Keratinocyte (primary cell): ENCODE data around the gene LARGE1. TPM values are rescaled to one million over a fixed set of nuclear protein-coding genes. Genes with fewer than 3 reads are reported as not detected.
A peak's percentile ranks its signal among the peaks of the same experiment; 100 is the strongest.

Experiments used
- DNase-seq: peaks from one replicate; pipeline ENCODE4 v3.0.0-alpha.2; 2011; ENCODE audit warnings: low read depth, missing footprints, low spot score
- FAIRE-seq: peaks from 2 replicates; lab custom pipeline; 2011; peaks lifted over from hg19 to GRCh38; lab: Jason Lieb, UNC
- H2AFZ ChIP-seq: 2 replicates; pipeline ENCODE4 v1.6.0; 2012; ENCODE audit warnings: low read length, control low read depth, inconsistent platforms; ENCODE audit not compliant: control insufficient read depth
- H3K27ac ChIP-seq: 2 replicates; pipeline ENCODE4 v1.5.1; 2011; ENCODE audit warnings: low read length; ENCODE audit not compliant: control insufficient read depth, insufficient read depth
- H3K27me3 ChIP-seq: 3 replicates; pipeline ENCODE4 v1.6.0; 2011; ENCODE audit warnings: low read length; ENCODE audit not compliant: control insufficient read depth, insufficient read depth; ENCODE audit errors: extremely low read depth
- H3K36me3 ChIP-seq, 2 experiments: 2 replicates in 1 of 2; 3 replicates in 1 of 2; pipeline ENCODE4 v1.5.1; 2011; ENCODE audit warnings: low read length in 2 of 2, mild to moderate bottlenecking in 1 of 2; ENCODE audit not compliant: control insufficient read depth in 2 of 2, insufficient read depth in 2 of 2; ENCODE audit errors: extremely low read depth in 1 of 2
- H3K4me1 ChIP-seq: 3 replicates; pipeline ENCODE4 v1.5.1; 2011; ENCODE audit warnings: low read length; ENCODE audit not compliant: control insufficient read depth, insufficient read depth; ENCODE audit errors: extremely low read depth
- H3K4me2 ChIP-seq: 3 replicates; pipeline ENCODE4 v1.6.0; 2011; ENCODE audit warnings: low read depth, low read length; ENCODE audit not compliant: control insufficient read depth, insufficient read depth; ENCODE audit errors: extremely low read depth
- H3K4me3 ChIP-seq, 3 experiments: fragments of 200-600 bp in 1 of 3; sonication (generic) in 1 of 3; 2 replicates in 2 of 3; 3 replicates in 1 of 3; pipeline ENCODE4 v1.5.1; 2011 to 2016; ENCODE audit warnings: low read length in 3 of 3, mild to moderate bottlenecking in 3 of 3, control low read depth in 2 of 3, inconsistent platforms in 1 of 3, low read depth in 1 of 3, mixed read lengths in 1 of 3, mixed run types in 1 of 3, moderate library complexity in 1 of 3; ENCODE audit not compliant: control insufficient read depth in 2 of 3, insufficient read depth in 2 of 3; ENCODE audit errors: extremely low read depth in 1 of 3
- H3K79me2 ChIP-seq: 2 replicates; pipeline ENCODE4 v1.6.0; 2012; ENCODE audit warnings: low read length; ENCODE audit not compliant: control insufficient read depth, insufficient read depth
- H3K9ac ChIP-seq: 3 replicates; pipeline ENCODE4 v1.6.0; 2011; ENCODE audit warnings: low read length; ENCODE audit not compliant: control insufficient read depth, insufficient read depth; ENCODE audit errors: extremely low read depth
- H3K9me1 ChIP-seq: 3 replicates; pipeline ENCODE4 v1.6.0; 2011; ENCODE audit warnings: low read length; ENCODE audit not compliant: control insufficient read depth, insufficient read depth; ENCODE audit errors: extremely low read depth
- H3K9me3 ChIP-seq: 2 replicates; pipeline ENCODE4 v1.5.1; 2012; ENCODE audit warnings: low read depth, low read length; ENCODE audit not compliant: control insufficient read depth
- H4K20me1 ChIP-seq: 3 replicates; pipeline ENCODE4 v1.6.0; 2011; ENCODE audit warnings: low read length; ENCODE audit not compliant: control insufficient read depth, insufficient read depth; ENCODE audit errors: extremely low read depth
- EZH2 ChIP-seq: IDR thresholded peaks from one replicate; pipeline ENCODE4 v1.6.1; 2012; ENCODE audit warnings: inconsistent platforms, mild to moderate bottlenecking, low read length, moderate library complexity
- dilution Hi-C: fragments of 300-500 bp; cut with MboI; formaldehyde crosslinking; loops from one replicate; pipeline ENCODE4 v1.7.0; 2020; ENCODE audit warnings: low sequenced_read_pairs; ENCODE audit not compliant: extremely low pct_ligation_motif_present
- polyA plus RNA-seq, 5 experiments: library from polyadenylated mRNA; depleted of rRNA in 3 of 5; stranded (reverse) in 3 of 5; stranded (forward) in 1 of 5; unstranded in 1 of 5; fragments of >200 nt; gene quantifications; 1 replicate in 1 of 5; 2 replicates in 3 of 5; 3 replicates in 1 of 5; pipeline versions ENCODE4 v1.2.1 to v1.2.3, GENCODE V29; 2011 to 2012; ENCODE audit warnings: missing spikeins in 2 of 5, low read depth in 1 of 5, low replicate concordance in 1 of 5
- TF ChIP-seq, protein P1 (sequence below), 3 experiments: IDR thresholded peaks in 1 of 3; conservative IDR thresholded peaks in 1 of 3; optimal IDR thresholded peaks in 1 of 3; 2 replicates in 2 of 3; 3 replicates in 1 of 3; pipeline versions ENCODE3 to v1.5.1; 2011; ENCODE audit warnings: low read length in 3 of 3, mild to moderate bottlenecking in 3 of 3, moderate library complexity in 2 of 3, control low read depth in 1 of 3, inconsistent platforms in 1 of 3; ENCODE audit not compliant: insufficient read depth in 2 of 3; ENCODE audit errors: extremely low read depth in 1 of 3

Gene LARGE1
- polyA plus RNA-seq, 1 donor (not counting 4 experiments of a cell fraction or from before 2014, with no cell fraction given), result 4.5 TPM

DNA sequence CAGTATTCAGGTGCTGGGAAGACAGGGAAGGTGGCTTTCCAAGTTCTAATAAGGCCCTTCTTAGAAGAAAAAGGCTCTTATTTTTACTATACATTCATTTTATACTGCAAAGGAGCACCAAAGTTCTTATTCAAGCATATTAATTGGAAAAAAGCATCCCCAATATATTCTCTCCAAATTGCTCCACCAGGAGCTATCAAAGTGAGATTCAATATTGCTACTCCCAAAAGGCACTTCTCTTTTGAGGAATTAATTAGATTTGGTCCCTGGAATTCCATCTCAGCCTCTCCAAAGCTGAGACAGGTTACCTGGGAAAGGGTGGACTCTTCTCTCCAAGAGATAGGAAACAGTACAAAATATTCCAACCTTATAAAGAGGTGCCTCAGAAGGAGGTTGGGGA is 134.1 kb downstream of the LARGE1 start:
- FAIRE-seq (no peak), DNase-seq (no peak)
- dilution Hi-C loops, result no loop called here
- H3K79me2 ChIP-seq, result no peaks in the 10 kb centered on the region
- H3K4me2 ChIP-seq, result no peak overlapping the region
- H2AFZ ChIP-seq, result no peak overlapping the region
- no peak overlapping the region for H3K4me3 ChIP-seq
- no peaks in the 10 kb centered on the region for H3K36me3 ChIP-seq
- peaks cover 9% of the 10 kb centered on the region for H3K4me1 ChIP-seq
- no peak overlapping the region for H3K27ac ChIP-seq
- H3K9ac ChIP-seq, result no peak overlapping the region
- H3K9me3 ChIP-seq, result peaks cover 7% of the 10 kb centered on the region
- no peaks in the 10 kb centered on the region for H4K20me1 ChIP-seq
- H3K9me1 ChIP-seq, result no peaks in the 10 kb centered on the region
- TF ChIP-seq, protein P1, sequence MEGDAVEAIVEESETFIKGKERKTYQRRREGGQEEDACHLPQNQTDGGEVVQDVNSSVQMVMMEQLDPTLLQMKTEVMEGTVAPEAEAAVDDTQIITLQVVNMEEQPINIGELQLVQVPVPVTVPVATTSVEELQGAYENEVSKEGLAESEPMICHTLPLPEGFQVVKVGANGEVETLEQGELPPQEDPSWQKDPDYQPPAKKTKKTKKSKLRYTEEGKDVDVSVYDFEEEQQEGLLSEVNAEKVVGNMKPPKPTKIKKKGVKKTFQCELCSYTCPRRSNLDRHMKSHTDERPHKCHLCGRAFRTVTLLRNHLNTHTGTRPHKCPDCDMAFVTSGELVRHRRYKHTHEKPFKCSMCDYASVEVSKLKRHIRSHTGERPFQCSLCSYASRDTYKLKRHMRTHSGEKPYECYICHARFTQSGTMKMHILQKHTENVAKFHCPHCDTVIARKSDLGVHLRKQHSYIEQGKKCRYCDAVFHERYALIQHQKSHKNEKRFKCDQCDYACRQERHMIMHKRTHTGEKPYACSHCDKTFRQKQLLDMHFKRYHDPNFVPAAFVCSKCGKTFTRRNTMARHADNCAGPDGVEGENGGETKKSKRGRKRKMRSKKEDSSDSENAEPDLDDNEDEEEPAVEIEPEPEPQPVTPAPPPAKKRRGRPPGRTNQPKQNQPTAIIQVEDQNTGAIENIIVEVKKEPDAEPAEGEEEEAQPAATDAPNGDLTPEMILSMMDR (optimal IDR thresholded peaks at IDR 0.05 in 1 of 3, IDR thresholded peaks at IDR 0.05 in 1 of 3, conservative IDR thresholded peaks at IDR 0.05 in 1 of 3; ENCODE audit: extremely low read depth in 1 of 3, insufficient read depth in 2 of 3, low read length in 3 of 3), result no peak
- no peak for TF ChIP-seq EZH2
- no peaks in the 10 kb centered on the region for H3K27me3 ChIP-seq

DNA sequence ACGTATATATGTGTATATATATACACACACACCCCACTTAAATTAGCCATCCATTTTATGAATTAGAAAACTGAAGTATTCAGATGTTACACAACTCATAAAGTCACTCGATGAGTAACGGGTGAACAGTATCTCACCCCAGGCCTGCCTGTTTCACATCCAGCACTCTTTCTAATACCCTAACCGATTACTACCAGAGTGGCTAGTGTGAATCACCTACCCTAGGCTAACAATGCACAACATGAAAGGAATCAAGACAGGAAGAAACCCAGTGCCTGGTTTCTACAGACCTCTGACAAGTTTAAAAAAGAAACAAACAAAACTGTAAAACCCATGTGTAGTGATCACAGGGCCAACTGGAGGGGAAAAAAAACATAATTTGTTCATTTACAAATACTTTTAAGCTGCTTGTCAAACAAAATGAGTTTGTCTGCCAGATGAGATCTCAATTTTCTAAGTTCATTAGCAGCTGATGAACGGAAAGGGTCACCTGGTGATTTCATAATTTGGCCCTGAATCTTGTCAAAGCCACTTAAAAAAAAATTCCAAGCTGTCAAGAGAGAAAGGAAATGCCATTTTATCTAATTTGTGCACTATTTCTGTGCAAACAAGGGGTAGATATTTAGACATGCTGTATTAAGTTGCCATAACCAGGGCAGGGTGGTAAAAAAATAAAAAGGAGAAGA is 134.8 kb downstream of the LARGE1 start:
- Histone ChIP-seq H3K27ac (peak overlapping the region; percentile 37), H3K36me3 (no peaks in the 10 kb centered on the region), H3K9me1 (no peaks in the 10 kb centered on the region), H3K27me3 (no peaks in the 10 kb centered on the region), H3K4me3 (no peak overlapping the region), H3K4me1 (peaks cover 9% of the 10 kb centered on the region), H3K9me3 (peaks cover 7% of the 10 kb centered on the region), H2AFZ (no peak overlapping the region), H4K20me1 (no peaks in the 10 kb centered on the region), H3K9ac (no peak overlapping the region), H3K4me2 (peak overlapping the region; percentile 64), H3K79me2 (no peaks in the 10 kb centered on the region)
- TF ChIP-seq EZH2, result no peak
- TF ChIP-seq, protein P1 (optimal IDR thresholded peaks at IDR 0.05 in 1 of 3, IDR thresholded peaks at IDR 0.05 in 1 of 3, conservative IDR thresholded peaks at IDR 0.05 in 1 of 3; ENCODE audit: extremely low read depth in 1 of 3, insufficient read depth in 2 of 3, low read length in 3 of 3), result no peak
- FAIRE-seq (peak; percentile 74), DNase-seq (peak; percentile 54)
- dilution Hi-C loops, result no loop called here
